MM.1S (cell line): Measurements from ENCODE around the gene RTN4RL1.

Experiments
- EZH2 ChIP-seq: fragments of 300-600 bp; sonication (generic); optimal IDR thresholded peaks from 2 replicates; pipeline ENCODE3; 2017; ENCODE audit warnings: low read depth, mild to moderate bottlenecking, antibody characterized with exemption, low read length, mixed read lengths
- EZH2phosphoT487 ChIP-seq: fragments of 300-600 bp; sonication (generic); IDR thresholded peaks from 2 replicates; pipeline ENCODE4 v1.6.1; 2018; ENCODE audit warnings: antibody characterized with exemption, low read length
- TF ChIP-seq, protein P1 (sequence below): fragments of 300-600 bp; sonication (generic); IDR thresholded peaks from 2 replicates; pipeline ENCODE4 v1.5.1; 2016; ENCODE audit warnings: antibody characterized with exemption, low read length, mixed read lengths

- TF ChIP-seq, protein P1, sequence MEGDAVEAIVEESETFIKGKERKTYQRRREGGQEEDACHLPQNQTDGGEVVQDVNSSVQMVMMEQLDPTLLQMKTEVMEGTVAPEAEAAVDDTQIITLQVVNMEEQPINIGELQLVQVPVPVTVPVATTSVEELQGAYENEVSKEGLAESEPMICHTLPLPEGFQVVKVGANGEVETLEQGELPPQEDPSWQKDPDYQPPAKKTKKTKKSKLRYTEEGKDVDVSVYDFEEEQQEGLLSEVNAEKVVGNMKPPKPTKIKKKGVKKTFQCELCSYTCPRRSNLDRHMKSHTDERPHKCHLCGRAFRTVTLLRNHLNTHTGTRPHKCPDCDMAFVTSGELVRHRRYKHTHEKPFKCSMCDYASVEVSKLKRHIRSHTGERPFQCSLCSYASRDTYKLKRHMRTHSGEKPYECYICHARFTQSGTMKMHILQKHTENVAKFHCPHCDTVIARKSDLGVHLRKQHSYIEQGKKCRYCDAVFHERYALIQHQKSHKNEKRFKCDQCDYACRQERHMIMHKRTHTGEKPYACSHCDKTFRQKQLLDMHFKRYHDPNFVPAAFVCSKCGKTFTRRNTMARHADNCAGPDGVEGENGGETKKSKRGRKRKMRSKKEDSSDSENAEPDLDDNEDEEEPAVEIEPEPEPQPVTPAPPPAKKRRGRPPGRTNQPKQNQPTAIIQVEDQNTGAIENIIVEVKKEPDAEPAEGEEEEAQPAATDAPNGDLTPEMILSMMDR = no peak
- TF ChIP-seq EZH2 (no peak), EZH2phosphoT487 (no peak)
These were observed 10.7 kb upstream of the RTN4RL1 start for GRCh38 chr17:2035541-2036488.
